Stimulated activated CD8-positive, alpha-beta memory T cell treated with anti-CD3 and anti-CD28 coated beads, Interleukin-4, amount 100 ng/mL, for 24 hours (primary cell): Measurements from ENCODE around the gene CCDC185.

ENCODE experiments used
- DNase-seq: peaks from one replicate; pipeline ENCODE4 v3.0.0-alpha.2; 2020; ENCODE audit warnings: low read depth

CCDC185 gene

DNA sequence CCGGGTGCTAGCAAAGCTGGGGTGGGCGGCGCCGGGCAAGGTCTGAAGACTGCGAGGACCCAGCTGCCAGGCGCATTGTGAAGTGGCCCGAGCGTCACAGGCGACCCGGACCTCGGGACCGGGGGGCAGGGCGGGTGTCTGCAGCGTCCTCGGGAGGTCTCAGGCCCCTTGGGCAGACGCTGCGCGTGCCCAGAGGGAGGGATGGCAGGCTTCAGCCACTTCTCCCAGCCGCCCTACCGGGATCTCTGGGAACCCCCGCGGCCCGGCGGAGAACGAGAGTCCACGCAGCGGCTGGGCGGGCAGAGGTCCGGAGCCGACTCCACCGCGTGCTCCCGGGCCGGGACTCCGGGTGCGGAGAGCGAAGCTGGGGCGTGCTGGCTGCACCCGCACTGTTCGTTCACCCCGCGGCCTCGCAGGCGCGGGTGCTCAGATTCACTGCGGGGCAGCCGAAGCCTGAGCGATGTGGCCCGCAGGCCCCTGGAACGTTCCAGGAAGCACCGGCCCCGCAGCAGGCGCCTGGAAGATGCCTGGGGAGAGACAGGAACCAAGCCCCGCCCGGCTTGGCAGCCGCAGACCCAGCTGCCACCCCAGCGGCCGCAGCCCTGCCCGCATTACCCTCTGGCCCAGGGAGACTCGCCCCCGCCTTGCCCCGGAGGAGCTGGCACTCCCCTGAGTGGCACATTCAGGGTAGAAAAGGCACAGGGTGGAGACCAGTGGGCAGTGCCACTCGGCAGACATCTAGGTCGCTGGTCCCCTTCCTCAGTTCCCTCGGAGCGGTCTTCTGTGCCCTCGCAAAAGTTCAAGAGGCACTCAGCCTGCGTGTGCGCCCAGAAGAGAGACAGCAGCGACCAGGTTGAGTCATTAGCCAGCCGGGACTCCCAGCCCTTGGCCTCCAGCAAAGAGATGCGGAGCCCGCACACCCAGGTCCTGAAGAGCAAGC is at the start of gene CCDC185:
Gene CCDC185 (plus strand): TSS at position 141 of the 940 bp plus-strand sequence. CDS start 61 bp downstream, at position 202.
- DNase-seq: no peak

DNA sequence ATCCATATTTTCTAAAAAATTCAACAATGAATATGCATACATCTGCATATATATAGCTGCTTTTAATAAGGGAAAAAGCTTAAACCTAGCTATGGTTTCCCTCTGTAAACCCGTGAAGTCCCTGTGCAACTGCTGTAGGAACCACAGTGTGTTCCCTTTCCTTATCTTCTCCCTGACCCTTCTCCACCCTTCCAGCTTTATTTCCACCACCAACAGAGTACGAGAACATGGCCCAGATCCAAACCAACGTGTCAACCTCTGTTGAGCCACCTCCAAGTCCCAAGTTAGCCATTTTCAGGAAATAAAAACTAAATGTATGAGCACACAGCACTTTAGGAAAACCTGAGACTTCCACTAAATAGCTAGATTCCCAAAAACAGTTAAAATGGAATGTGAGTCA is 49.5 kb upstream of the CCDC185 start:
- DNase-seq: no peak

DNA sequence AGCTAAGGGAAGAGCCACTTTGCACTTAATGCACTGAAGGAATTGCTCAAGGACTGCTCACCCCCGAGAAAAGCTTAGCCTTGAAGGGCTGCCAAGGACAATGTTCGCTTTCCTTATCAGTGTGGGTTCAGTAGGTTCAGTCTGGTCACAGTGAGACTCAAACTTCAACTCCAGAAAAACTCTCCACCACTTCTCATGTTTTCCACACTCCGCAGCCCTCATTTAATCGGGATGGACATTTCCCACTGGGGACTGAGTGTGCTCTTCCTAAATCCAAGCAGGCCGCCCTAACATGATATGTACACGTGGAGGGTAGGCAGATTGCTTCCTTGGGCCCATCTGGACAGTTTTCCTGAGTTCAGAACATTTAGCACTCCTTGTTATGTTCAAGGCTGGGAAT is 48.7 kb upstream of the CCDC185 start:
- DNase-seq: no peak

DNA sequence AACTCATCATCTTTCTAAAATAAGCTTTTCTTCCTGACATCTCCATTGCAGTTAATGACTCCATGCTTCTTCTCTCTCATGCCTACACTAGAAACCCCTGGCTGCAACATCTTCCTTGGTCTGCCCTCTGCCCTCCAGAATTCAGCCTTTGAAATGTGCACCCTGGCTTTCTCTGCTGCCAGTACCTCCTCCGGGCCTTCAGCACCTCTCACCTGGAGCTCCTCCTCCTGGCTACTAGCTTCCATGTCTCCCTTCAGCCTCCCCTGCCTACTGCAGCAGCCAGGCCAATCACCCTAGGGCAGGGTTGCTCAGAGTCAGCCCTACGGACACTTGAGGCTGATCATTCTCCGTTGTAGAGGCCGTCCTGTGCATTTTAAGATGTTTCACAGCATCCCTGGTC is 47.5 kb upstream of the CCDC185 start:
- no peak for DNase-seq

DNA sequence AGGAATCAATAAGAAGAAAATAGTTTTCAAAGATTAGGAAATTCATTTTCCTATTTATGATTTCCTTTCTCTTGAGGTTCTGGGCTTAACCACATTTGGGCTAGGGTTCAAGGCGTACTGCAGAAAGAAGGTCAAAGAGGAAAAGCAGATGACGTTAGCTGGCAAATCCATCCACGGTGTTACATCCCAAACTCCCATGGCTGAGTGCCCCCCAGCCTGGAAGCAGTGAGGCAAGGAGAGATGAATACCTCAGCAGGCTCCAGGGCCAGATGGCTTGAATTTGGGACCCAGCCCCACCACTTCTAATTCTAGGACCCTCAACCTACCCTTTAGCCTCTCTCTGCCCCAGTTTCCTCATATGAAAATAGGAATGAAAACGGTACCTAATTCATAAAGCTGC is 46.9 kb upstream of the CCDC185 start:
- DNase-seq: no peak

DNA sequence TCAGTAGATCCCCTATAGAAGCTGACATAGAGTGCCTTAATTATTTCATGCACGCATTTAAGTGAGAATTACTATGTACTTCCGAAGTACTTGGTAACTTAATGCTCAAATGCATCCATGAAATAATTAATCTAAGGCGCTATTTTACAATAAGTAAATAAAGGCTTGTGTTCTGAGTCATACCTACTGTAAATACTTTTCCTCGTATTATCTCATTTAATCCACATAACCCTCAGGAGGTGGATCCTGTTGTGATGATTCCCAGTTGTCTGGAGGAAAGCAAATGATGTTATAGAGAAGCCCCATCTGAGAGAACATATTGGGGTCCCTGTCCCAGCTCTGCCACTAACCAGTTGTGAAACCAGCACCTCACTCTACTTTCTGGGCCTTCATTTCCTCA is 45.6 kb upstream of the CCDC185 start:
- DNase-seq: no peak

DNA sequence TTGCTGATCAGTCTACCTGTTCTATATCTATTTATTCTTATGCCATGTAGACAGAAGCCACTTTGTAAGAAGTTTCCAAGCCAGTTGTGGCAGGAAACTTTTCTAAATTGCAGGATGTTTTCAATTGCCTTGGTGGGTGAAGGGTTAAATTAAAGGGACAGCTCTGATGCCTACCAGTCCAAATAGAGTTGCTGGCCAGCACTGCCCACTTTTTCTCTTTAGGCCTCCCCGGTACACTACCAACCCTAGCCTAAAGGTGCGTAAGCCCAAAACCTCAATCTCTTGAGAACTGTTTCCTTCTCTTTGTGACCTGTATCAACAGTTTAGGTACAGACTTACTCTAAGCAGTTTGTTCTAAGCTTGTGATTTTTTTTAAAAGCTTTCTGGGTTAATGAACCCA is 44.8 kb upstream of the CCDC185 start:
- DNase-seq: no peak

DNA sequence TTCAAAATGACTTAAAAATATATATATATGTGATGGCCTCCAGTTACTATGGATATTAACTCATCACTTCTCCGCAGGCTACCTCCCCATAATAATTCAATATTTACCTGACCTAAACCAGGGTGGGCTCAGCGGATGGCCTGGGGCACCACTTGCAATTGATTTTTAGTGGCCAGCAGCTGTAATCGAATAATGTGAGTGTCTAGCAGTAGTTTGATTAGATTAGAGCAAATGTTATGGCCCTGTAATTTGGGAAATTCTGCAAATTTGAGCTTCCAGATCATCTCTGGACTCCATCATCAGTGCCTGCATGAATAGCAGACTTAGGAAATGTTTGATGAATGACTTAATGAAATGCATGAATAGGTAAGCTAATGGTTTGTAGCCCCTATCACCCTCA is 44.0 kb upstream of the CCDC185 start:
- no peak for DNase-seq

DNA sequence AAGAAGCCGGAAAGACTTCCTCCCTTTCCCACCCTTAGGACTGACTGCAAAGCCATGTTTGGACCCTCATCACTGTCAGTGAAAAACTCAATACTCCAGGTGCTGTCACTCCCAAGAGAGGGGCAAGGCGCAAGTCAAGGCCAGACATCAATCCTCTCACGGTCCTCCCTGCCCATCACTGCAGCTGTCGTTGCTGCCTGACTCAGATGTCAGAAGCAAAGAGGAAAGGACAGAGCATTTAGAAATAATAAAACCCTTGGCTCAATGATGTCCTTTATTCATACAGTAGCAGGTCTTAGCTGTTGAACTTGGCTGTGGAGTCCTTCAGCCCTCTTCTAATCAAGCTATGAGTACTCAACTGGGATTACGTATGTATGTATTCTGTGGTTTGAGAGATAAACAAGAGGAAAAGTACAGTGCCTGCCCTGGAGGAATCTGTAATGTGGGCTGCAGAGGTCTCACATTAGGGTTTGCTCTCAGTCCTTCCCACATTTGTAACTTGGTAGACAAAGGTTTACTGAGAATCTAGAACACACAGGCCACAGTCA is 42.8 kb upstream of the CCDC185 start:
- no peak for DNase-seq

DNA sequence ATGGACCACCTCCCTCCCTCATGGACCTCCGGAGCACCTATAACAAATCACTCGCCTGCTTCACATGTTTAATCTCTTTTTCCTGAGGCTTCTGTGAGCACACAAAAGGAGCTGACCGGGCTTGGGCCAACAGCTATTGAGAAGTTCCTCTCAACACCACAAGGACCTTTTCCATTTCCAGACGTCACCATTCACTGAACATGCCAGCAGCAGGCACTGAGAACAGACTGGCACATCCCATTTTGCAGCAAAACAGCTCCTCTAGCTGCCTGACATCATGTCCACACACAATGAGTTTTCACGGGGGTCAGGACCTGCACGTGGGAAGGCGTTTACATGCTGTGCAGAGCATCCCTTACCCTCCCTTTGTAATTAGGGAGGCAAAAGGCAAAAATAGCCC is 40.3 kb upstream of the CCDC185 start:
- no peak for DNase-seq

DNA sequence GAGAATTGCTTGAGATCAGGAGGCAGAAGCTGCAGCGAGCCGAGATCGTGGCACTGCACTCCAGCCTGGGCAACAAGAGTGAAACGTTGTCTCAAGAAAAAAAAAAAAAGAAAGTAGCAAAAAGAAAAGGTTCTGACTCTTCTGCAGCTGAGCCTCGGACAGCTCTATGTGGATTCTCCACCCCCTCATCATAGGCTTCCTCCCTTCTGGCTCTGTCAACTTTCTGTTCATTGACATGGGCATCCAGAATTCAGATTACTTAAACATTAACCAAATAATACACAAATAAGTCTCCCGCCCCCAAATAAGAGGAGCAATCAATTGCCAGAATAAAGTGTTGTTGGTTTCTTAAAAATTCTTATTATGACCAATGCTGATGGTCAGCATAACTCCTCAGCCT is 39.3 kb upstream of the CCDC185 start:
- no peak for DNase-seq

DNA sequence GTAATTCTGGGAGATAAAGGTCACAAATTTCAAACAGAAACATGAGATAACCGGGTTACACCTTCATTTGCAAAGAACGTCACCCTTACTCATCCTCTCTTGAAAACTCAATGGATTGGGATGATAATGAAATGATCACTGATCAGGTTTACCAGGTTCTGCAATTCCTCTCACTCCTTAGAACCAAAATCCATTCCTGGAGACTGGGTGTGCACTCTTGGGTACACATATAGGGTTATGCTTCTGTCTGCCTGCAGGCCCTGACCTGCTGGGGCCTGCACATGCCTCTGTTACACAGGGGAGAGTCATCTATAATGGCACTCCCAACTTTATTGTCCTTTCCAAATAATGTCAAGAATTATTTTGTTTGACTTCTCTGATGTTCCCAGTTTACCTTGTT is 37.5 kb upstream of the CCDC185 start:
- no peak for DNase-seq

DNA sequence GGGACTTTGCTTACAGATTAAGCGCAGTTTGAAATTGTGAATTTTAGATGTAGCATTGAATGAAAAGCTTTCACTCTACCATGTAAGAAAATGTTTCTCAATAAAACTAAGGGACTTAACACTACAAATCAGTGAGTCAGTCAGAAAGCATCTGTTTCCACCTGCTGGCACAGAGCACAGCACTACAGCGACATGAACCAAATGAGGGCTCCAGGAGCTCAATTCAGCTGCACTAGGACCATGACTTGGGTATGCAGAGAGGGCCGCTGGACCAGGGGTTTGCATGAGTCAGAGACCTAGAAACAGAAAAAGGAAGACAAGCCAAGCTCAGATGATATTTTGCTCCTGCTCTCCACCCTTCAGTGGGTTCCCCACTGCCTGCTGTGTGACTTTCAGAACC is 34.4 kb upstream of the CCDC185 start:
- DNase-seq: no peak

DNA sequence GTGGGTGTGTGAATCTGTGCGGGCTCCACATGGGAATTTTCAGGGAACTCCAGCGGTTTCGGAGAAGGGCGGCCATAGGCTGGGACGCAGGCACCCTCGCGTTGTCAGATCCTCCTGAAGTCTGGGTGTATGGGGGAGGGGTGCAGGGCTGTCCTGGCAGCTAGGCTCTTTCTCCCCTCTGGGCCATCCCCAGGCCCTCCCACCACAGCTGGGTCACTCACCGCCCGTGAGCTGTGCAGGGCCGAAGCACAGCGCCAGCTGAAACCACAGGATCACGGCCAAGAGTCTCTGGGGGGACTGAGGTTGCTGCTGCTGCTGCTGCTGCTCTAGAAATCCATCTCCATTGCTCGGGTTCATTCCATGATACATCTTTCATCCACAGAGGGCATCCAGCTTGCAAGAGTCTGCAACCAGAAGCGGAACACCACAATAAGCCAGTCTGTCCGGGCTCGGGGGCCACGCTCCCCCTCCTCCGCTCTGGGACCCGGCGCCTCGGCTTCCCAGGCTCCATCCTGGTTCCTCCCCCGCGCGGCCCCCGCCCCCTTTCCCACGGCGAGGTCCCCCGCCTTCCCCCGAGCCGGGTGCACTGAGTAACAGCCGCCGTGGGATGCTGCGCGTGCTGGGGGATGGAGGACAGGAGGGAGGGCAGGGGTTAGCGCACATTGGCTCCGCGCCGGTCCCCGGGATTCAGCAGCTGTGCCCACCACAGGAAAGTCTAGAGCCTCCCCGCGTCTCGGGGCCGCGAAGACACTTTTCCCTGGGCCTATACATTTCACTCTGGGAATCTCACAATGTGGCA is 30.0 kb upstream of the CCDC185 start:
- no peak for DNase-seq

DNA sequence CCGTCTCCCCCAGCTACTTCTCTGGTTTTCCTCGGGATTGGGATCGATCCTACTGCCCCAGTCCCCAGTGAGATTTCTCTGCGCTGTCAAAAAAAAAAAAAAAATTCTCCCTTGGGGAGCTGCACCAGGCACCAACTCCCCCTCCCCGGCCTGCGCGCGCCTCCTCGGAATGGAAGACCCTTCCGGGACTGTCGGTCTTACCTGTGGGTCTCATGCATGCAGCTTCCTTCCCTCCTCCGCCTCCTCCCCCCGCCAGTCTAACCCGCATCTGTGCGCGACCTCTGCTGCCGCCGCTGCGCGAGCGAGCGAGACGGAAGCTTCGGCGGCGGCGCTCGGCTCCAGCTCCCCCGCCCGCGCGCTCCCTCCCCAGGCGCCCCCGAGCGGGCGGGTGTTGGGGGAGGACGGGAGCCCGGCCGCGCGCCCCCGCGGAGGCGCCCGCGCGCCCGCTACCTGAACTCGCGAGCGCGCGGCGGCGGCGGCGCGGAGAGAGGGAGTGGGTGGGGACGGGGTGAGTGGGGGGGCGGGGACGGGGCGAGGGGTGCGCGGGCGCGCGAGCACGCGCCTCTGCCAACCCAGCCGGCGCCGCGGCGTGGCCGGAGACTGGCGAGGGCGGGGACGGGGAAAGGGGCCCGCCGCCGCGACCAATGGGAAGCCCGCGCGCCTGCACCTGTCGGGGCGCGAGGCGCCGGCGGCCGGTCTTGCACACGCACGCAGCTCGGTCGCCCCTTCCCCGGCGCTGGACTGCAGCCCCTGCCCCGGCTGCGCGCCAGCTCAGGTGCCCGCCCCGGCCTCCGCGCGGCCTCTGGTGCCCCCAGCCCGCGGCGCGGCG is 29.1 kb upstream of the CCDC185 start, which contains the start of gene SUSD4:
Gene SUSD4 (minus strand): TSS at position 321 of the 829 bp plus-strand sequence. CDS start 751 bp downstream, outside the sequence.
- peak; percentile 29 for DNase-seq

DNA sequence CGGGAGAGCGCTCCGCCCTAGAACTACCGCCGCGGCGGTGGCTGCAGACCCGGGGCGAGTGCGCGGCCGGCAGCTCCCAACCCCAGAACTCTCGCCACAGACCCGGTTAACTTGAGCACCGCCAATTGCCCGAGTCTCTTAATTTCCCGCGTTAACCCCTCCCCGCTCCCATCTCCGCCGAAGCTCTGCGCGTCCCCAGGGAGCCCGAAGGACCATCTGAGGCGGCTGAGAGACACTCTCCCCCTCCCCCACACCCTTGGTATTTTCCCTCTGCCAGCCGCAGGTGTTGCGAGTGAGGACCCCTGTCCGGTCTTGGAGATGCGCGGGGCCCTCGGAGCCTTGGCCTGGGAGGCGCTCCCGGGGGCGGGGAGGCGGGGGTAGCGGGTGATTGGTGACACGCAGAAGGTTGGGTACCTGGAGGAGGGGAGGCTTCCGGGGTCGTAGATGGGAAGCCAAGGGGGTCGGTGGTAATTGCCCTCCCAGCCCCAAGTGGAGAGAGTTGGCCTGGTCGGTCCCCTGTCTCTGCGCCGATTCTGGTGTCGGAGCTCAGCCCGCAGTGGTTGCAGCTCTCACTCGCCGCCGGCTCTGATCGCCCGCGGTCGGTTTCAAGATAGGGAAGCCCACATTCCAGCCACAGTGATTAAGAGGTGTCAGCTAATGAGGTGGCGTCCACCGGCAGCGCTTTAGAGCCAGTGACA is 28.4 kb upstream of the CCDC185 start:
- DNase-seq: no peak

DNA sequence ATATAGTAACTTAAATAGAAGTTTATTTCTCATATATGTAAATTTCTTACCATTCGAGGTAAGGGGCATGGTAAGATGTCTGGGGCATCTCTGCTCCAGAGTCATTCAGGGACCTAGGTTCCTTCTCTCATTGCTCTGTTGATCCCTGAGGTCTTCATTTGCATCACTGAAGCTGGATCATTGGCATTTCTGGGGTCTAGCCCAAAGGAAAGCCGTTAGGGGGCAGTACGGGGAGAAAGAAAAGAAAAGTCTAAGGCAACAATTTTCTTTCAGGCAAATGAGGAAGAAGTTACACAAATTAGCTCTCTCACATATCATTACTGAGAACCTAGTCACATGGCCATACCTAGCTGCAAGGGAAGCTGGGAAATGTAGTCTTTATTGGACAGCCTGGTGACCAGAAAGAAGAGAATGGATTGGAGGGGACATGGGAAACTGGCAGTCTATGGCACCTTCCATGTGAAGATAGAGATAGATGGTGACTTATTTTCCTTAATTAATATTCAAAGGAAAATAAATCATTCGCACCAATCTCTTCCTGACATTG is 19.1 kb upstream of the CCDC185 start:
- DNase-seq: no peak

DNA sequence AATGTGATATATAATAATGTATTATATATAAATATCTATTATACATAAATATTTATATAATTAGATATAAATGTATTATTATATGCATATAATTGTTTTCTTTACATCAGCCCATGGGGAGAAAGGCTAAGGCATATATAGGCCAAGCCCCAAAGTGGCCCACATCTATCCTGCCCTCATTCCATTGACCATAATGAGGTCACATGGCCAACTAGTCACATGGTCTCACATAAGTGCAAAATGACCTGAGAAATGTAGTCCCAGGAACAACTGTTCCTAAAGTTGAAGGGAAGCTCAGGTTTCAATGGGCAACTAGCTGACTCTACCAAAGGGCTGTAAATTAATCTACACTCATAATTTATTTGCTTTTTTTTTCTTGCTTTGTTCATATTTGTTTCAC is 14.5 kb upstream of the CCDC185 start:
- DNase-seq: no peak

DNA sequence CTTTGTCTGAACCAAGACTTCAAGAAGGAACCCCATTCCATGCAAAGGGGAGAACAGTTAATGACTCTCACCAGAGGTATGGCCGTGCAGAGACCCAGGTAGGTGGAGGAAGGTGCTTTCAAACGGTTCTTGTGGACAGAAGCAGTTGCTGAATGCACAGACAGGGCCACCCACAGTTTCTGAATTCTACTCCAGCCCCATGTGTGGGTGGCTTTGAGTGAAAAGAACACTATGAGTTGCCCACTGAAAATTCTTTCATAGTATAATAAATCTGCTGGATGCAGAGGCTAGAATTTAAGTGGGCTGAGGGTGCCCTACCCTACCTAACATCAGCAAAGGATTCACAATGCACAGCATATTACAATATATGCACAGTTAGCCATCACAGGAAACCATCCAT is 7.2 kb upstream of the CCDC185 start:
- DNase-seq: no peak

DNA sequence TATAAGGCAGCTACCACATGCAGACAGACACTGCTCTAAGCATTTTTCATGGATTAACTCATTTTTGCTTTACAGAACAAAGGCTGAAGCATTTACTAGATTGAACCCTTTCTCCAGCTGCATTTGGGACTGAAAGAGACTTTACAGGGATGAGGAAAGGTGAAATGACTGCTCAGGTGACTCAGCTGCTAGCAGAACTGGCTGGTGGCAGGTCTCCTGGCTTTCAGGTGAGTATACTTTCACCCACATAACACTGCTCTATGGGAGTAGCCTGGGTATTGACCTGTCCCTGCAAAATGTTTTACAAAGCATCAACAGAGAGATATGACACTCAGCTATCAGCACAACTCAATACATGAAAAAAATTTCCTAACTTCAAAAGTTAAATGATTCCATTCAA is 2.6 kb upstream of the CCDC185 start:
- DNase-seq: no peak

DNA sequence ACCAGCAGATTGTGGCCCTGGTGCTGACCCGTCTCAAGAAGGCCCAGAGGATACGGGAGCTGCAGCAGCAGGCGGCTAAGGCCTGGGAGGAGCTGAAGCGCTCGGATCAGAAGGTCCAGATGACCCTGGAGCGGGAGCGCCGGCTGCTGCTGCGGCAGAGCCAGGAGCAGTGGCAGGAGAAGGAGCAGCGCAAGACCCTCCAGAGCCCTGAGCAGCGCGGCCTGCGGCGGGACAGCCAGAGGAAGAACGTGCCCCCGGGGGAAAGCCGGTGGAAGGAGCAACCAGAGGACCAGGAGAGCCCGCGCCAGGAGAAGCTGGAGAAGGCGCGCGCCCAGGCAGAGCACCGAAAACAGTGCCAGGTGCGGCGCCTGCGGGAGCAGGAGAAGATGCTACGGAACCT is 1.0 kb downstream of the CCDC185 start:
- DNase-seq: no peak
